Endothelial cell of umbilical vein (primary cell): ENCODE results near the gene DBP. TPM values are rescaled to one million over a fixed set of nuclear protein-coding genes. Genes with fewer than 3 reads are reported as not detected.

ENCODE experiments used
- BruUV-seq: library from RNA; stranded (reverse); fragments of 400-500 nt; replicated peaks from 2 replicates; lab custom pipeline; 2021; lab: Mats Ljungman, UMichigan
- CTCF ChIA-PET: fragments of 300-600, 350-600 bp; sonication (Branson Sonifier 250); formaldehyde crosslinking; loops from one replicate; lab custom pipeline; 2021; ENCODE audit warnings: antibody characterized with exemption, inconsistent platforms; lab: Charles Lee
- POLR2A ChIA-PET: fragments of 300-600, 350-600 bp; sonication (Branson Sonifier 250); formaldehyde crosslinking; loops from one replicate; lab custom pipeline; 2021; ENCODE audit warnings: antibody characterized with exemption, inconsistent platforms; lab: Charles Lee
- DNase-seq: peaks from one replicate; pipeline ENCODE4 v3.0.0-alpha.2; 2011; ENCODE audit warnings: low read depth, low spot score
- FAIRE-seq: peaks from 2 replicates; lab custom pipeline; 2011; peaks lifted over from hg19 to GRCh38; lab: Jason Lieb, UNC
- H2AFZ ChIP-seq: 2 replicates; pipeline ENCODE4 v1.6.0; 2012; ENCODE audit warnings: low read depth, low read length, control low read depth, inconsistent platforms
- H3K27ac ChIP-seq: 2 replicates; pipeline ENCODE4 v1.5.1; 2011; ENCODE audit warnings: low read depth, mild to moderate bottlenecking, control low read depth, low read length, moderate library complexity; ENCODE audit not compliant: insufficient read depth
- H3K27me3 ChIP-seq, 2 experiments: 2 replicates each; pipeline versions ENCODE4 v1.6.0 to v1.6.1; 2011; ENCODE audit warnings: low read length in 2 of 2, mixed read lengths in 1 of 2; ENCODE audit not compliant: control insufficient read depth in 2 of 2, insufficient read depth in 2 of 2
- H3K36me3 ChIP-seq, 2 experiments: 2 replicates in 1 of 2; 3 replicates in 1 of 2; pipeline ENCODE4 v1.5.1; 2011; ENCODE audit warnings: low read length in 2 of 2, mild to moderate bottlenecking in 1 of 2, moderate library complexity in 1 of 2; ENCODE audit not compliant: control insufficient read depth in 2 of 2, insufficient read depth in 2 of 2; ENCODE audit errors: extremely low read depth in 1 of 2
- H3K4me1 ChIP-seq: 3 replicates; pipeline ENCODE4 v1.5.1; 2011; ENCODE audit warnings: mild to moderate bottlenecking, low read length; ENCODE audit not compliant: control insufficient read depth, insufficient read depth; ENCODE audit errors: extremely low read depth
- H3K4me2 ChIP-seq: 2 replicates; pipeline ENCODE4 v1.6.1; 2011; ENCODE audit warnings: low read length, control low read depth, mixed read lengths; ENCODE audit not compliant: insufficient read depth
- H3K4me3 ChIP-seq, 3 experiments: fragments of 200-600 bp in 1 of 3; sonication (generic), shearing (Covaris generic) in 1 of 3; replicated peaks in 1 of 3; 2 replicates each; pipeline ENCODE4 v1.5.1; 2011 to 2016; ENCODE audit warnings: control low read depth in 3 of 3, low read length in 3 of 3, mild to moderate bottlenecking in 2 of 3, inconsistent platforms in 1 of 3, low read depth in 1 of 3, moderate library complexity in 1 of 3; ENCODE audit not compliant: insufficient read depth in 1 of 3
- H3K79me2 ChIP-seq: 2 replicates; pipeline ENCODE4 v1.6.0; 2012; ENCODE audit warnings: low read length, inconsistent platforms; ENCODE audit not compliant: control insufficient read depth, insufficient read depth
- H3K9ac ChIP-seq: replicated peaks from 2 replicates; pipeline ENCODE3; 2011; ENCODE audit warnings: low read length, control low read depth; ENCODE audit not compliant: insufficient read depth; ENCODE audit errors: extremely low read depth
- H3K9me1 ChIP-seq: replicated peaks from 3 replicates; pipeline ENCODE4 v1.6.0; 2011; ENCODE audit warnings: mild to moderate bottlenecking, low read length; ENCODE audit not compliant: control insufficient read depth, insufficient read depth; ENCODE audit errors: extremely low read depth
- H3K9me3 ChIP-seq: replicated peaks from 2 replicates; pipeline ENCODE4 v1.5.1; 2012; ENCODE audit warnings: low read length, inconsistent platforms; ENCODE audit not compliant: control insufficient read depth, insufficient read depth
- H4K20me1 ChIP-seq: replicated peaks from 2 replicates; pipeline ENCODE3; 2011; ENCODE audit warnings: mild to moderate bottlenecking, low read length; ENCODE audit not compliant: control insufficient read depth, insufficient read depth; ENCODE audit errors: extremely low read depth
- CTCF ChIP-seq, 2 donors: IDR thresholded peaks; 1 replicate in 1 of 2; 2 replicates in 1 of 2; pipeline ENCODE4 v1.5.1; 2011; ENCODE audit warnings: low read length in 2 of 2, mild to moderate bottlenecking in 2 of 2, moderate library complexity in 2 of 2, control low read depth in 1 of 2, inconsistent platforms in 1 of 2, low read depth in 1 of 2; ENCODE audit not compliant: insufficient read depth in 1 of 2; ENCODE audit errors: extremely low read depth in 1 of 2
- EZH2 ChIP-seq: IDR thresholded peaks from 2 replicates; pipeline ENCODE4 v1.6.1; 2012; ENCODE audit warnings: borderline replicate concordance, low read depth, mild to moderate bottlenecking, moderate library complexity, low read length, inconsistent platforms; ENCODE audit not compliant: severe bottlenecking
- FOS ChIP-seq: IDR thresholded peaks from 2 replicates; pipeline ENCODE4 v1.6.1; 2011; ENCODE audit warnings: mild to moderate bottlenecking, low read length, moderate library complexity, borderline replicate concordance; ENCODE audit not compliant: insufficient read depth
- GATA2 ChIP-seq: IDR thresholded peaks from 2 replicates; pipeline ENCODE4 v1.7.0; 2011; ENCODE audit warnings: low read depth, mild to moderate bottlenecking, moderate library complexity, mixed read lengths, low read length; ENCODE audit not compliant: insufficient read length, insufficient read depth
- MYC ChIP-seq: IDR thresholded peaks from one replicate; pipeline ENCODE4 v1.6.1; 2011; ENCODE audit warnings: mild to moderate bottlenecking, low read depth, low read length
- POLR2AphosphoS5 ChIP-seq: IDR thresholded peaks from 2 replicates; pipeline ENCODE4 v1.6.1; 2012; ENCODE audit warnings: low read depth, mild to moderate bottlenecking, control low read depth, low read length, moderate library complexity; ENCODE audit not compliant: insufficient read depth
- dilution Hi-C: fragments of 300-500 bp; cut with MboI; formaldehyde crosslinking; loops from one replicate; pipeline ENCODE4 v1.15.0; 2019; ENCODE audit warnings: low sequenced_read_pairs; ENCODE audit not compliant: extremely low pct_ligation_motif_present
- intact Hi-C: fragments of 100-400 bp; cut with micrococcal nuclease; formaldehyde crosslinking; loops from one replicate; pipeline ENCODE4 v1.10.0; 2022
- polyA plus RNA-seq, 4 experiments: library from polyadenylated mRNA; depleted of rRNA in 3 of 4; stranded (reverse) in 3 of 4; unstranded in 1 of 4; fragments of >200 nt; gene quantifications; 2 replicates each; pipeline versions ENCODE4 v1.2.1 to v1.2.3, GENCODE V29; 2011 to 2012; ENCODE audit warnings: missing spikeins in 1 of 4
- total RNA-seq: library from RNA; stranded (reverse); gene quantifications from 2 replicates; pipeline ENCODE4 v1.2.3, GENCODE V29; 2021

The DBP gene
- total and polyA plus RNA-seq, 2 donors (not counting 3 experiments of a cell fraction or from before 2014, with no cell fraction given), result 1.5 to 1.8 TPM

GRCh38 chr19:48609571-48610108 lies 27.5 kb downstream of the DBP start:
- Histone ChIP-seq H3K27ac (no peak overlapping the region), H3K4me2 (no peak overlapping the region), H3K4me1 (no peaks in the 10 kb centered on the region), H3K9me1 (no peaks in the 10 kb centered on the region), H3K36me3 (no peaks in the 10 kb centered on the region), H3K27me3 (no peaks in the 10 kb centered on the region), H4K20me1 (no peaks in the 10 kb centered on the region), H3K79me2 (no peaks in the 10 kb centered on the region), H2AFZ (no peak overlapping the region), H3K9me3 (no peaks in the 10 kb centered on the region), H3K4me3 (no peak overlapping the region), H3K9ac (no peak overlapping the region)
- DNase-seq, result no peak
- intact Hi-C loops, result no loop called here
- dilution Hi-C loops, result no loop called here
- ChIA-PET CTCF (interaction anchor here (0.8 to 2.4 kb wide), 9 partner anchors 12 to 259 kb away, joined by 3 to 16 read pairs (median 5); no protein-coding TSS in a partner anchor), POLR2A (interaction anchor here (1.3 kb wide), 1 partner anchor 9 kb away, joined by 15 read pairs; the partner anchor contains the start of genes RPL18 and SPHK2)
- BruUV-seq, result no TSS peak
- TF ChIP-seq CTCF (IDR thresholded peaks at IDR 0.05; ENCODE audit: extremely low read depth in 1 of 2, insufficient read depth in 1 of 2, low read depth in 1 of 2, low read length in 2 of 2), result no peak
- TF ChIP-seq POLR2AphosphoS5, result no peak
- no peak for TF ChIP-seq EZH2
- TF ChIP-seq FOS, result no peak
- TF ChIP-seq GATA2, result no peak
- no peak for TF ChIP-seq MYC
- FAIRE-seq, result no peak
